Parathyroid adenoma (tissue), 2 donors: Measurements from ENCODE around the gene HINT3.

ENCODE experiments used
- H2AFZ ChIP-seq: fragments of 300-600 bp; sonication (generic); one replicate; pipeline ENCODE4 v1.7.0; 2017; ENCODE audit warnings: antibody characterized with exemption, mild to moderate bottlenecking
- H3K27ac ChIP-seq: fragments of 300-600 bp; sonication (generic); one replicate; pipeline ENCODE4 v1.7.0; 2017
- H3K27me3 ChIP-seq: fragments of 300-600 bp; sonication (generic); one replicate; pipeline ENCODE4 v1.7.0; 2017; ENCODE audit warnings: low read length; ENCODE audit not compliant: control insufficient read depth, insufficient read depth
- H3K36me3 ChIP-seq: fragments of 300-600 bp; sonication (generic); one replicate; pipeline ENCODE4 v1.7.0; 2017; ENCODE audit warnings: low read length; ENCODE audit not compliant: control insufficient read depth, insufficient read depth
- H3K4me1 ChIP-seq: fragments of 300-600 bp; sonication (generic); one replicate; pipeline ENCODE4 v1.7.0; 2017; ENCODE audit warnings: control low read depth
- H3K4me2 ChIP-seq: fragments of 300-600 bp; sonication (generic); one replicate; pipeline ENCODE4 v1.7.0; 2017; ENCODE audit warnings: low read length
- H3K4me3 ChIP-seq: fragments of 300-600 bp; sonication (generic); one replicate; pipeline ENCODE4 v1.7.0; 2017; ENCODE audit warnings: low read depth, low read length
- H3K79me2 ChIP-seq: fragments of 300-600 bp; sonication (generic); one replicate; pipeline ENCODE4 v1.7.0; 2017; ENCODE audit warnings: control low read depth
- H3K9ac ChIP-seq: fragments of 300-600 bp; sonication (generic); one replicate; pipeline ENCODE4 v1.7.0; 2017; ENCODE audit warnings: mild to moderate bottlenecking
- H3K9me3 ChIP-seq: fragments of 300-600 bp; sonication (generic); one replicate; pipeline ENCODE4 v1.7.0; 2017; ENCODE audit warnings: low read length; ENCODE audit not compliant: control insufficient read depth
- TF ChIP-seq, protein P1 (sequence below): fragments of 300-600 bp; sonication (generic); IDR thresholded peaks from one replicate; pipeline ENCODE4 v1.7.0; 2017; ENCODE audit warnings: antibody characterized with exemption, mild to moderate bottlenecking
- donor health status: primary hyperparathyroidism.

The HINT3 gene

DNA sequence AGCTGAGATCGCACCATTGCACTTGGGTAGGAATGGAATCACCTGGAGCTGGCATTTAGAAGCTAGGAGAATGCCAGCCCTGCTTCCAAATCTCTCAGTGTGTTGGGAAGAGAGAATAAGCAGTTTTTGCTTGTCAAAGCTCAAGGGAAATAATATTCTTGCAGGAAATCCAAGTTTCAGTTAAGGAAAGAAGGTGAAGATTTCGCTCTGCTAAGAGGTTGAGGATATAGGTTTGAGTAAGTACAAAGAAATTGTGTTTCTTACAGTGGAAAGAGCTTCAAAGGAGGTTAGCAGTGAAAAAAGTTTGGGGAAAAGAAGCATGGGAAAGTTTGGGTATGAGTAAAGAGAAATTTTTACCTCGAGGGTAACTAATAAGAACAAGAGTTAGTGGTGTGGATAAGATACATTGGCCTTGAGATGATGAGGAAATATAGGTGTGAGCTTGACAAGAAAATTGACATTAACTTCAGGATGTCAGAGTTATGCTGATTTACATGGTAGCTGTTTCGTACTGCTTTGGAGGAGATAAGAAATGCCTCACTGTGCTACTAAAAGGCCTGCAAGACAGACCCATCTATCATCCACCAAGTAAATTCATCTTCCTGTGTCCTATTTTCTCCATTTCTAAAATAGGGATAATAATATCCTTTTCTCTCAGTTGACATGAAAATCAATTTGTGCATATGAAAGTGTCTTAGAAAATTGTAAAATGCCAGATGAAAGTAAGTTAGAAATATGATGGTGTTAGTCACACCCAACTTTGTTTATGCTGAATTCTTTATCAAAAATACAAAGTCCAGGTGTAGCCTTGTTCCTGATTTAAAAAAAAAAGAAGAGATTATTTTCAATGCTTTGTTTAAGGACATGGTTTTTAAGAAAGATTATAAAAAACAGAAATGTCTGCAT, 12.8 kb upstream of the HINT3 start:
- Histone ChIP-seq H3K4me2 (no peak overlapping the region), H3K4me3 (no peak overlapping the region), H3K9me3 (no peaks in the 10 kb centered on the region), H3K9ac (no peak overlapping the region), H3K36me3 (no peaks in the 10 kb centered on the region), H3K27me3 (no peaks in the 10 kb centered on the region), H3K4me1 (no peaks in the 10 kb centered on the region), H2AFZ (no peak overlapping the region), H3K79me2 (no peaks in the 10 kb centered on the region), H3K27ac (no peak overlapping the region)
- TF ChIP-seq, protein P1, sequence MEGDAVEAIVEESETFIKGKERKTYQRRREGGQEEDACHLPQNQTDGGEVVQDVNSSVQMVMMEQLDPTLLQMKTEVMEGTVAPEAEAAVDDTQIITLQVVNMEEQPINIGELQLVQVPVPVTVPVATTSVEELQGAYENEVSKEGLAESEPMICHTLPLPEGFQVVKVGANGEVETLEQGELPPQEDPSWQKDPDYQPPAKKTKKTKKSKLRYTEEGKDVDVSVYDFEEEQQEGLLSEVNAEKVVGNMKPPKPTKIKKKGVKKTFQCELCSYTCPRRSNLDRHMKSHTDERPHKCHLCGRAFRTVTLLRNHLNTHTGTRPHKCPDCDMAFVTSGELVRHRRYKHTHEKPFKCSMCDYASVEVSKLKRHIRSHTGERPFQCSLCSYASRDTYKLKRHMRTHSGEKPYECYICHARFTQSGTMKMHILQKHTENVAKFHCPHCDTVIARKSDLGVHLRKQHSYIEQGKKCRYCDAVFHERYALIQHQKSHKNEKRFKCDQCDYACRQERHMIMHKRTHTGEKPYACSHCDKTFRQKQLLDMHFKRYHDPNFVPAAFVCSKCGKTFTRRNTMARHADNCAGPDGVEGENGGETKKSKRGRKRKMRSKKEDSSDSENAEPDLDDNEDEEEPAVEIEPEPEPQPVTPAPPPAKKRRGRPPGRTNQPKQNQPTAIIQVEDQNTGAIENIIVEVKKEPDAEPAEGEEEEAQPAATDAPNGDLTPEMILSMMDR = no peak

DNA sequence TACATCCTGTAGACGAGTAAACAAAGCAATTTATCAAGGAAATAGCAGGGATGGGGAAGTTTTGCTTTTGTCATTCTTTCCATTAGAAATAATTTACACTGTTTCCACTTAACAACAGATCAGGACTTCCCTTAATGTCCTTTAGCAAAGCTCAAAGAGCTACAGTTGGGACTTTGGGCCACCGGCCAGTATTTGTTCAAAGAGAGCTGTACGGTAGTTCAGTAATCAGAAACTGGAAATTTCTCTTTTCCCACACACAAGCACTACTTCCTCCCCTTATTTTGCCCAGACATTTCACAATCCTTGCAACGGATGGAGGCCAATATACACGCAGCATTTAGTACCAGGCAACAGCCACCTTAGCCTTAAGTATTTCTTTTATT, 12.1 kb upstream of the HINT3 start:
- no peak overlapping the region for H3K27ac ChIP-seq
- no peak overlapping the region for H3K4me2 ChIP-seq
- no peaks in the 10 kb centered on the region for H3K4me1 ChIP-seq
- H3K79me2 ChIP-seq = no peaks in the 10 kb centered on the region
- no peaks in the 10 kb centered on the region for H3K36me3 ChIP-seq
- no peak overlapping the region for H2AFZ ChIP-seq
- no peaks in the 10 kb centered on the region for H3K9me3 ChIP-seq
- H3K27me3 ChIP-seq = no peaks in the 10 kb centered on the region
- no peak overlapping the region for H3K4me3 ChIP-seq
- TF ChIP-seq, protein P1 = no peak
- H3K9ac ChIP-seq = no peak overlapping the region

DNA sequence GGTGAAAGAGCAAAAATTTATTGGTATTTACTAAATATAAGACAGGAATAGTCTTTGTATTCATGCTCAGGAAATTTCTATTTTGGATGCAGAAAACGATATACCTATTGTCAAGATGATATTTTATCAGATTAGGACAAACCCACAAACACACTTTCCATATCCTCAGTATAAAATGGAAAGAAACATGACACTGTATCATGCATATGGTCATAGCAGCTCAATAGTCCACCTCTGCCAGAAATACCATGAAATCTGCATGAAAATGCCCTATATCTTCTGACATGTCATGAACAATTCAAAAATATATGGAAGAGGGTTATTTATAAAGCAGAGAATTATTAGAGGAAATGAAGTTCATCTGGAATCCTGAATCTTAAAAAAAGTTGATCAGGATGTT, 11.7 kb upstream of the HINT3 start:
- H3K27ac ChIP-seq = no peak overlapping the region
- no peaks in the 10 kb centered on the region for H3K4me1 ChIP-seq

DNA sequence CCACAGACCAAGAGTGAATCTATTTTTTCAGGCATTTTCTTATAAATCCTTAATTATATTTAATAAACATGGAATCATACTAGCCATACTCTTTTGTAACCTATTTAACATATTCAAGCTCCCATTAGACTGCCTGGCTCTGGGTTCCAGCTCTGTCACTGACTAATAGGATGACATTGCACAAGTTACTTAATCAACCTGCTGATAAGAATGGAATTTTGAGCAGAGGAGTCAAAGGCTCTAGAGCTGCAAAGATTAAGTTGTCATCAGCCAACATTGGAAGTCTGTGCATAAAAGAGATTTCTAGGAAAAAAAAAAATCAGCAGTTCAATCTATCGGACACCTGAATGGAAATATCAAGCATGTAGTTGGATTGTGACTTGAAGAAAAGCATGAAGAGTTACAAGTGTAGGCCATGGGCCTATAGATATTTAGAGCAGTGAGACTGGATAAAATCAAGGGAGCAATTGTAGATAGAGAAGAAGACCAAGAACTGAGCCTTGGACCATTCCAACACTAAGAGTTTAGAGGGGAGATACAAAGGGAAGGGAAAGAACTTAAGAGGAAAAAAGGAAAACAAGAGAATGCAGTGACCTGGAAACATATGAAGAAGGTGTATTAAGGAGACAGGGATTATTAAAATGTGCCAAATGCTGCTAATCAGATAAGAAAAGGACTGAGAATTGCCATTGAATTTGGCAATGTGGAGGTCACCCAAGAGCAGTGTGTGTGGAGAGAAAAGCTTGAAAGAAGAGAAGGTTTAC, 11.0 kb upstream of the HINT3 start:
- H3K79me2 ChIP-seq = no peaks in the 10 kb centered on the region
- H3K9ac ChIP-seq = no peak overlapping the region
- H3K4me1 ChIP-seq = no peaks in the 10 kb centered on the region
- no peaks in the 10 kb centered on the region for H3K9me3 ChIP-seq
- H2AFZ ChIP-seq = peak overlapping the region; percentile 51
- no peaks in the 10 kb centered on the region for H3K36me3 ChIP-seq
- H3K27ac ChIP-seq = peak overlapping the region; percentile 27
- TF ChIP-seq, protein P1 = no peak
- H3K27me3 ChIP-seq = no peaks in the 10 kb centered on the region
- no peak overlapping the region for H3K4me3 ChIP-seq
- H3K4me2 ChIP-seq = no peak overlapping the region

More for the DNA sequence above, 11.7 kb upstream of the HINT3 start:
- Histone ChIP-seq H2AFZ (no peak overlapping the region), H3K4me3 (no peak overlapping the region), H3K4me2 (no peak overlapping the region), H3K9me3 (no peaks in the 10 kb centered on the region), H3K36me3 (no peaks in the 10 kb centered on the region), H3K79me2 (no peaks in the 10 kb centered on the region), H3K9ac (no peak overlapping the region), H3K27me3 (no peaks in the 10 kb centered on the region)
- TF ChIP-seq, protein P1 = no peak
